ENCODE data around the gene FFAR3.

Gene FFAR3

GRCh38 chr19:35329323-35329722 lies 28.9 kb upstream of the FFAR3 start:
- no peak for DNase-seq (ENCODE audit: low read depth)
- no peak overlapping the region for H3K4me3 ChIP-seq (ENCODE audit: low read length)
- no peak for TF ChIP-seq CTCF (IDR thresholded peaks at IDR 0.05; ENCODE audit: insufficient read depth, low read depth, low read length, missing control alignments)

- H3K4me3 ChIP-seq (ENCODE audit: low read length), result no peak overlapping the region
- DNase-seq (ENCODE audit: low read depth), result no peak
- no peak for TF ChIP-seq CTCF (IDR thresholded peaks at IDR 0.05; ENCODE audit: insufficient read depth, low read depth, low read length, missing control alignments)
Observed at GRCh38 chr19:35330475-35330874, 27.8 kb upstream of the FFAR3 start.

GRCh38 chr19:35331551-35332214 lies 26.6 kb upstream of the FFAR3 start:
- DNase-seq (ENCODE audit: low read depth), result no peak

GRCh38 chr19:35332817-35333216 lies 25.4 kb upstream of the FFAR3 start:
- H3K4me3 ChIP-seq (ENCODE audit: low read length), result no peak overlapping the region
- no peak for DNase-seq (ENCODE audit: low read depth)
- TF ChIP-seq CTCF (IDR thresholded peaks at IDR 0.05; ENCODE audit: insufficient read depth, low read depth, low read length, missing control alignments), result no peak

More at GRCh38 chr19:35331551-35332214, 26.6 kb upstream of the FFAR3 start:
- TF ChIP-seq CTCF (IDR thresholded peaks at IDR 0.05; ENCODE audit: insufficient read depth, low read depth, low read length, missing control alignments), result no peak
- H3K4me3 ChIP-seq (ENCODE audit: low read length), result no peak overlapping the region

GRCh38 chr19:35334144-35334753 lies 24.0 kb upstream of the FFAR3 start:
- H3K4me3 ChIP-seq (ENCODE audit: low read length), result no peak overlapping the region
- TF ChIP-seq CTCF (IDR thresholded peaks at IDR 0.05; ENCODE audit: insufficient read depth, low read depth, low read length, missing control alignments), result no peak
- DNase-seq (ENCODE audit: low read depth), result no peak

- no peak overlapping the region for H3K4me3 ChIP-seq (ENCODE audit: low read length)
- no peak for DNase-seq (ENCODE audit: low read depth)
- TF ChIP-seq CTCF (IDR thresholded peaks at IDR 0.05; ENCODE audit: insufficient read depth, low read depth, low read length, missing control alignments), result no peak
Observed at GRCh38 chr19:35336166-35336955, 21.9 kb upstream of the FFAR3 start.

Data from epithelial cell of esophagus (primary cell).